Trophoblast cell (in vitro differentiated cells and primary cell): ENCODE data around the gene RFX8.

Experiments
- DNase-seq, 2 donors: peaks; one replicate each; pipeline ENCODE4 v3.0.0-alpha.2; 2016
- H2AFZ ChIP-seq: 2 replicates; pipeline ENCODE4 v1.6.1; 2013; ENCODE audit warnings: low read length, moderate library complexity, mild to moderate bottlenecking; ENCODE audit not compliant: insufficient read depth, poor library complexity
- H2AK5ac ChIP-seq: 2 replicates; pipeline ENCODE4 v1.6.1; 2013; ENCODE audit warnings: mild to moderate bottlenecking, low read length
- H2BK120ac ChIP-seq: 2 replicates; pipeline ENCODE4 v1.6.1; 2013; ENCODE audit warnings: low read length, mild to moderate bottlenecking, moderate library complexity; ENCODE audit not compliant: insufficient read depth, poor library complexity
- H2BK12ac ChIP-seq: 2 replicates; pipeline ENCODE4 v1.6.1; 2013; ENCODE audit warnings: mild to moderate bottlenecking, low read length, moderate library complexity
- H2BK5ac ChIP-seq: 2 replicates; pipeline ENCODE4 v1.6.1; 2013; ENCODE audit warnings: low read length, low read depth, moderate library complexity, mild to moderate bottlenecking; ENCODE audit not compliant: poor library complexity
- H3K14ac ChIP-seq: 2 replicates; pipeline ENCODE4 v1.6.1; 2013; ENCODE audit warnings: mild to moderate bottlenecking, low read length
- H3K18ac ChIP-seq: 2 replicates; pipeline ENCODE4 v1.6.1; 2013; ENCODE audit warnings: mild to moderate bottlenecking, low read length
- H3K23ac ChIP-seq: 2 replicates; pipeline ENCODE4 v1.6.1; 2013; ENCODE audit warnings: low read length
- H3K27ac ChIP-seq: 2 replicates; pipeline ENCODE4 v1.5.1; 2013; ENCODE audit warnings: low read depth, mild to moderate bottlenecking, inconsistent platforms, low read length, moderate library complexity
- H3K27me3 ChIP-seq: 2 replicates; pipeline ENCODE4 v1.6.1; 2013; ENCODE audit warnings: inconsistent platforms, mild to moderate bottlenecking, low read length, moderate library complexity; ENCODE audit not compliant: insufficient read depth
- H3K36me3 ChIP-seq, 2 experiments: 1 replicate in 1 of 2; 2 replicates in 1 of 2; pipeline ENCODE4 v1.6.1; 2013; ENCODE audit warnings: low read length in 2 of 2, mild to moderate bottlenecking in 2 of 2, moderate library complexity in 1 of 2; ENCODE audit not compliant: insufficient read depth in 2 of 2, control insufficient read depth in 1 of 2
- H3K4ac ChIP-seq: 2 replicates; pipeline ENCODE4 v1.6.1; 2013; ENCODE audit warnings: low read depth, mild to moderate bottlenecking, low read length, moderate library complexity
- H3K4me1 ChIP-seq, 2 experiments: 1 replicate in 1 of 2; 2 replicates in 1 of 2; pipeline ENCODE4 v1.6.1; 2013; ENCODE audit warnings: low read length in 2 of 2, mild to moderate bottlenecking in 2 of 2, moderate library complexity in 1 of 2; ENCODE audit not compliant: insufficient read depth in 2 of 2, control insufficient read depth in 1 of 2
- H3K4me2 ChIP-seq: 2 replicates; pipeline ENCODE4 v1.6.1; 2013; ENCODE audit warnings: inconsistent platforms, mild to moderate bottlenecking, low read length, moderate library complexity
- H3K4me3 ChIP-seq: 2 replicates; pipeline ENCODE4 v1.5.1; 2013; ENCODE audit warnings: mild to moderate bottlenecking, low read depth, low read length, inconsistent platforms
- H3K79me1 ChIP-seq: one replicate; pipeline ENCODE4 v1.6.1; 2013; ENCODE audit warnings: low read length
- H3K79me2 ChIP-seq: 2 replicates; pipeline ENCODE4 v1.6.1; 2013; ENCODE audit warnings: low read length, mild to moderate bottlenecking; ENCODE audit not compliant: control insufficient read depth, insufficient read depth, poor library complexity
- H3K9ac ChIP-seq: 2 replicates; pipeline ENCODE4 v1.6.1; 2013; ENCODE audit warnings: mild to moderate bottlenecking, low read length
- H3K9me3 ChIP-seq: 2 replicates; pipeline ENCODE4 v1.6.1; 2013; ENCODE audit warnings: low read depth, mild to moderate bottlenecking, control low read depth, inconsistent platforms, low read length; ENCODE audit not compliant: insufficient read depth
- H4K12ac ChIP-seq: 2 replicates; pipeline ENCODE4 v1.6.1; 2013; ENCODE audit warnings: low read depth, mild to moderate bottlenecking, low read length, moderate library complexity
- H4K8ac ChIP-seq: 2 replicates; pipeline ENCODE4 v1.6.1; 2013; ENCODE audit warnings: low read depth, mild to moderate bottlenecking, low read length, moderate library complexity
- H4K91ac ChIP-seq: one replicate; pipeline ENCODE4 v1.6.1; 2013; ENCODE audit warnings: low read depth, mild to moderate bottlenecking, low read length, moderate library complexity
- WGBS: extraction: QIAGEN DNeasy Blood & Tissue Kit; methylation state at CpG from one replicate; pipeline ENCODE4 v1.1.7; 2013; ENCODE audit warnings: missing lambda C conversion rate; ENCODE audit not compliant: insufficient read length, insufficient coverage; ENCODE audit errors: extremely low coverage; 5-methylcytosine and 5-hydroxymethylcytosine counted together

RFX8 gene

GRCh38 chr2:101356521-101356920 is 118.4 kb downstream of the RFX8 start:
- no peak overlapping the region for H3K4me3 ChIP-seq
- H4K8ac ChIP-seq: no peak overlapping the region
- no peak overlapping the region for H2BK12ac ChIP-seq
- H3K9ac ChIP-seq: no peak overlapping the region
- H3K4me1 ChIP-seq: peaks cover 15 to 18% of the 10 kb centered on the region in 2 experiments
- no peak overlapping the region for H3K4ac ChIP-seq
- no peak overlapping the region for H4K91ac ChIP-seq
- no CpG with 5 or more reads among the region's 2 CpGs for WGBS
- H3K27ac ChIP-seq: no peak overlapping the region
- H3K27me3 ChIP-seq: no peaks in the 10 kb centered on the region
- H2AK5ac ChIP-seq: no peak overlapping the region
- no peak overlapping the region for H3K4me2 ChIP-seq
- H3K79me2 ChIP-seq: no peaks in the 10 kb centered on the region
- no peak overlapping the region for H4K12ac ChIP-seq
- H2BK120ac ChIP-seq: no peak overlapping the region
- H3K18ac ChIP-seq: no peak overlapping the region
- H3K79me1 ChIP-seq: peaks cover 3% of the 10 kb centered on the region
- peak; percentile 62 to 72 for DNase-seq
- H3K23ac ChIP-seq: no peak overlapping the region
- H2AFZ ChIP-seq: no peak overlapping the region
- H2BK5ac ChIP-seq: no peak overlapping the region
- H3K9me3 ChIP-seq: peaks cover 4% of the 10 kb centered on the region
- no peaks in the 10 kb centered on the region for H3K36me3 ChIP-seq
- no peak overlapping the region for H3K14ac ChIP-seq

- H2BK12ac ChIP-seq: peak overlapping the region; percentile 70
- DNase-seq: no peak
- H3K27ac ChIP-seq: no peak overlapping the region
- H3K18ac ChIP-seq: no peak overlapping the region
- H3K4me1 ChIP-seq: peaks cover 11 to 15% of the 10 kb centered on the region in 2 experiments
- H3K4me2 ChIP-seq: peak overlapping the region; percentile 1
- no peaks in the 10 kb centered on the region for H3K36me3 ChIP-seq
- peak overlapping the region; percentile 48 for H2BK120ac ChIP-seq
- no CpG with 5 or more reads among the region's 6 CpGs for WGBS
- H3K23ac ChIP-seq: no peak overlapping the region
- H3K79me2 ChIP-seq: no peaks in the 10 kb centered on the region
- no peak overlapping the region for H4K91ac ChIP-seq
- H3K27me3 ChIP-seq: no peaks in the 10 kb centered on the region
- H3K9ac ChIP-seq: no peak overlapping the region
- H3K14ac ChIP-seq: peak overlapping the region; percentile 45
- H3K4me3 ChIP-seq: no peak overlapping the region
- peak overlapping the region; percentile 2 for H4K12ac ChIP-seq
- H3K4ac ChIP-seq: no peak overlapping the region
- H2AFZ ChIP-seq: no peak overlapping the region
- no peak overlapping the region for H4K8ac ChIP-seq
- no peak overlapping the region for H2AK5ac ChIP-seq
- H3K9me3 ChIP-seq: peaks cover 4% of the 10 kb centered on the region
- no peak overlapping the region for H2BK5ac ChIP-seq
- H3K79me1 ChIP-seq: peaks cover 3% of the 10 kb centered on the region
These were observed 118.9 kb downstream of the RFX8 start for GRCh38 chr2:101356055-101356454.

- H4K91ac ChIP-seq: no peak overlapping the region
- DNase-seq: peak in 1 of 2 donors; percentile 58
- peaks cover 3% of the 10 kb centered on the region for H3K79me1 ChIP-seq
- WGBS: no CpG with 5 or more reads among the region's 10 CpGs
- H2BK12ac ChIP-seq: no peak overlapping the region
- no peak overlapping the region for H4K8ac ChIP-seq
- H3K4me3 ChIP-seq: no peak overlapping the region
- no peaks in the 10 kb centered on the region for H3K27me3 ChIP-seq
- H2BK5ac ChIP-seq: no peak overlapping the region
- no peak overlapping the region for H3K18ac ChIP-seq
- H2BK120ac ChIP-seq: no peak overlapping the region
- no peak overlapping the region for H3K4me2 ChIP-seq
- H3K9ac ChIP-seq: no peak overlapping the region
- H3K36me3 ChIP-seq: no peaks in the 10 kb centered on the region
- no peak overlapping the region for H2AFZ ChIP-seq
- H2AK5ac ChIP-seq: no peak overlapping the region
- H4K12ac ChIP-seq: peak overlapping the region; percentile 2
- no peak overlapping the region for H3K4ac ChIP-seq
- H3K14ac ChIP-seq: no peak overlapping the region
- peaks cover 4% of the 10 kb centered on the region for H3K9me3 ChIP-seq
- H3K27ac ChIP-seq: no peak overlapping the region
- no peaks in the 10 kb centered on the region for H3K79me2 ChIP-seq
- H3K4me1 ChIP-seq: peaks cover 11 to 15% of the 10 kb centered on the region in 2 experiments
- no peak overlapping the region for H3K23ac ChIP-seq
These were observed 119.4 kb downstream of the RFX8 start for GRCh38 chr2:101355401-101356054.

GRCh38 chr2:101354420-101355311 is 120.2 kb downstream of the RFX8 start:
- Histone ChIP-seq H3K27me3 (no peaks in the 10 kb centered on the region), H3K4me3 (no peak overlapping the region), H3K9ac (no peak overlapping the region), H3K4me1 (peaks cover 11 to 15% of the 10 kb centered on the region in 2 experiments), H2AFZ (no peak overlapping the region), H3K4ac (no peak overlapping the region), H2BK5ac (no peak overlapping the region), H3K14ac (no peak overlapping the region), H4K91ac (no peak overlapping the region), H3K79me1 (peaks cover 3% of the 10 kb centered on the region), H3K23ac (no peak overlapping the region), H2AK5ac (peak overlapping the region; percentile 24), H2BK12ac (peak overlapping the region; percentile 9), H4K12ac (no peak overlapping the region), H3K18ac (no peak overlapping the region), H3K9me3 (peaks cover 4% of the 10 kb centered on the region), H3K79me2 (no peaks in the 10 kb centered on the region), H2BK120ac (no peak overlapping the region), H3K27ac (no peak overlapping the region), H3K36me3 (no peaks in the 10 kb centered on the region), H3K4me2 (no peak overlapping the region), H4K8ac (no peak overlapping the region)
- DNase-seq: no peak
- no CpG with 5 or more reads among the region's 21 CpGs for WGBS
